H9 (cell line): Measurements from ENCODE around the gene CPNE2. TPM values are rescaled to one million over a fixed set of nuclear protein-coding genes. Genes with fewer than 3 reads are reported as not detected.

Experiments
- DNase-seq: peaks from one replicate; pipeline ENCODE4 v3.0.0-alpha.2; 2017
- H2AFZ ChIP-seq: one replicate; pipeline ENCODE4 v1.6.1; 2013; ENCODE audit warnings: mild to moderate bottlenecking, low read length, control low read depth, moderate library complexity
- H2AK5ac ChIP-seq: 2 replicates; pipeline ENCODE4 v1.6.1; 2013; ENCODE audit warnings: low read length, control low read depth, mixed read lengths; ENCODE audit not compliant: insufficient read length
- H2BK120ac ChIP-seq: one replicate; pipeline ENCODE4 v1.6.1; 2013; ENCODE audit warnings: low read depth, mild to moderate bottlenecking, low read length, control low read depth, inconsistent platforms; ENCODE audit not compliant: poor library complexity, severe bottlenecking
- H2BK12ac ChIP-seq: 2 replicates; pipeline ENCODE4 v1.6.1; 2013; ENCODE audit warnings: low read length, control low read depth, mixed read lengths, low read depth; ENCODE audit not compliant: insufficient read length
- H2BK15ac ChIP-seq: 2 replicates; pipeline ENCODE4 v1.6.1; 2013; ENCODE audit warnings: low read depth, low read length, control low read depth
- H2BK20ac ChIP-seq: one replicate; pipeline ENCODE4 v1.6.1; 2013; ENCODE audit warnings: low read depth, mild to moderate bottlenecking, low read length, control low read depth, inconsistent platforms; ENCODE audit not compliant: poor library complexity, severe bottlenecking
- H2BK5ac ChIP-seq: 2 replicates; pipeline ENCODE4 v1.6.1; 2013; ENCODE audit warnings: low read length, control low read depth, mixed read lengths; ENCODE audit not compliant: insufficient read length
- H3K14ac ChIP-seq: 2 replicates; pipeline ENCODE4 v1.6.1; 2013; ENCODE audit warnings: low read length, control low read depth; ENCODE audit not compliant: insufficient read depth
- H3K18ac ChIP-seq: 2 replicates; pipeline ENCODE4 v1.6.1; 2013; ENCODE audit warnings: low read depth, mild to moderate bottlenecking, mixed read lengths, low read length, control low read depth; ENCODE audit not compliant: insufficient read length
- H3K23ac ChIP-seq: 2 replicates; pipeline ENCODE4 v1.6.1; 2013; ENCODE audit warnings: low read length, control low read depth, mixed read lengths, low read depth; ENCODE audit not compliant: insufficient read length
- H3K23me2 ChIP-seq: 2 replicates; pipeline ENCODE4 v1.6.1; 2013; ENCODE audit warnings: low read depth, mild to moderate bottlenecking, mixed read lengths, low read length, control low read depth; ENCODE audit not compliant: insufficient read length, poor library complexity, severe bottlenecking
- H3K27ac ChIP-seq: 2 replicates; pipeline ENCODE4 v1.5.1; 2013; ENCODE audit warnings: low read length, control low read depth, mixed read lengths, low read depth; ENCODE audit not compliant: insufficient read length
- H3K27me3 ChIP-seq: 2 replicates; pipeline ENCODE4 v1.6.1; 2013; ENCODE audit warnings: low read length, control low read depth, inconsistent platforms; ENCODE audit not compliant: insufficient read depth
- H3K4ac ChIP-seq: 2 replicates; pipeline ENCODE4 v1.6.1; 2013; ENCODE audit warnings: low read depth, mild to moderate bottlenecking, control low read depth, inconsistent platforms, low read length, moderate library complexity
- H3K4me1 ChIP-seq: 2 replicates; pipeline ENCODE4 v1.6.1; 2013; ENCODE audit warnings: low read length, control low read depth, inconsistent platforms; ENCODE audit not compliant: insufficient read depth
- H3K4me2 ChIP-seq: 2 replicates; pipeline ENCODE4 v1.6.1; 2013; ENCODE audit warnings: low read length, control low read depth, mixed read lengths; ENCODE audit not compliant: insufficient read length, insufficient read depth
- H3K56ac ChIP-seq: 2 replicates; pipeline ENCODE4 v1.6.1; 2013; ENCODE audit warnings: low read depth, mild to moderate bottlenecking, mixed read lengths, low read length, control low read depth; ENCODE audit not compliant: insufficient read length
- H3K79me1 ChIP-seq: 2 replicates; pipeline ENCODE4 v1.6.1; 2013; ENCODE audit warnings: low read depth, mild to moderate bottlenecking, moderate library complexity, low read length, control low read depth, inconsistent platforms; ENCODE audit not compliant: insufficient read depth, poor library complexity, severe bottlenecking
- H3K79me2 ChIP-seq: 2 replicates; pipeline ENCODE4 v1.6.1; 2013; ENCODE audit warnings: low read length, control low read depth, inconsistent platforms; ENCODE audit not compliant: insufficient read depth
- H3K9ac ChIP-seq: 2 replicates; pipeline ENCODE4 v1.6.1; 2013; ENCODE audit warnings: low read length, control low read depth, mixed read lengths; ENCODE audit not compliant: insufficient read length; ENCODE audit errors: extremely low read depth
- H3K9me3 ChIP-seq: one replicate; pipeline ENCODE4 v1.6.1; 2013; ENCODE audit warnings: low read depth, low read length, inconsistent platforms; ENCODE audit not compliant: control insufficient read depth
- H3T11ph ChIP-seq: one replicate; pipeline ENCODE4 v1.6.1; 2013; ENCODE audit warnings: mild to moderate bottlenecking, low read length, control low read depth, inconsistent platforms
- H4K20me1 ChIP-seq: one replicate; pipeline ENCODE4 v1.6.1; 2013; ENCODE audit not compliant: control insufficient read depth, insufficient read length, insufficient read depth
- H4K5ac ChIP-seq: 2 replicates; pipeline ENCODE4 v1.6.1; 2013; ENCODE audit warnings: low read depth, mild to moderate bottlenecking, mixed read lengths, low read length, control low read depth; ENCODE audit not compliant: insufficient read length
- H4K8ac ChIP-seq: replicated peaks from 2 replicates; pipeline ENCODE4 v1.6.1; 2013; ENCODE audit warnings: low read length, control low read depth, mixed read lengths, low read depth; ENCODE audit not compliant: insufficient read length
- H4K91ac ChIP-seq: 2 replicates; pipeline ENCODE4 v1.6.1; 2013; ENCODE audit warnings: low read depth, mild to moderate bottlenecking, moderate library complexity, mixed read lengths, low read length, control low read depth; ENCODE audit not compliant: insufficient read length
- H3K27ac Mint-ChIP-seq, 3 experiments: 2 replicates in 2 of 3; 3 replicates in 1 of 3; pipeline ENCODE4 v1.8.0; 2020 to 2021; ENCODE audit warnings: mixed read lengths in 3 of 3, mild to moderate bottlenecking in 1 of 3, moderate library complexity in 1 of 3
- H3K27me3 Mint-ChIP-seq: 2 replicates; pipeline ENCODE4 v1.8.0; 2021; ENCODE audit warnings: low read depth, mild to moderate bottlenecking, moderate library complexity, mixed read lengths
- H3K36me3 Mint-ChIP-seq, 3 experiments: 2 replicates in 2 of 3; 3 replicates in 1 of 3; pipeline ENCODE4 v1.8.0; 2020 to 2021; ENCODE audit warnings: low read depth in 3 of 3, mixed read lengths in 3 of 3; ENCODE audit not compliant: insufficient read depth in 1 of 3
- H3K4me1 Mint-ChIP-seq, 2 experiments: 2 replicates each; pipeline ENCODE4 v1.8.0; 2020; ENCODE audit warnings: mixed read lengths in 2 of 2
- H3K4me3 Mint-ChIP-seq, 2 experiments: 2 replicates in 1 of 2; 3 replicates in 1 of 2; pipeline ENCODE4 v1.8.0; 2020 to 2021; ENCODE audit warnings: mild to moderate bottlenecking in 2 of 2, mixed read lengths in 2 of 2, moderate library complexity in 1 of 2
- H3K9me3 Mint-ChIP-seq, 2 experiments: 2 replicates in 1 of 2; 3 replicates in 1 of 2; pipeline ENCODE4 v1.8.0; 2020; ENCODE audit warnings: mild to moderate bottlenecking in 2 of 2, mixed read lengths in 2 of 2, moderate library complexity in 1 of 2
- CTCF ChIP-seq: fragments of 200-600 bp; sonication (generic); conservative IDR thresholded peaks from 3 replicates; pipeline ENCODE4 v1.8.0; 2021; ENCODE audit warnings: antibody characterized with exemption, mild to moderate bottlenecking
- WGBS: extraction: QIAGEN DNeasy Blood & Tissue Kit; methylation state at CpG from one replicate; pipeline ENCODE4 v1.1.7; 2013; ENCODE audit warnings: missing lambda C conversion rate, low lambda C conversion rate, mixed read lengths; ENCODE audit not compliant: insufficient read length; ENCODE audit errors: extremely low coverage; 5-methylcytosine and 5-hydroxymethylcytosine counted together
- total RNA-seq: library from RNA; stranded (reverse); gene quantifications from 2 replicates; pipeline ENCODE4 v1.2.1, GENCODE V29; 2021

Gene CPNE2
- total RNA-seq, 1 experiment from 2014 or later: 8.0 TPM

GRCh38 chr16:57192720-57193486 lies 100.5 kb downstream of the CPNE2 start:
- Mint-ChIP-seq H3K4me3 (no peak overlapping the region), H3K27me3 (no peaks in the 10 kb centered on the region), H3K4me1 (peaks cover 13 to 14% of the 10 kb centered on the region in 2 experiments), H3K27ac (no peak overlapping the region), H3K9me3 (no peaks in the 10 kb centered on the region), H3K36me3 (peaks cover 0 to 3% (median 0%) of the 10 kb centered on the region in 3 experiments; a peak in 1 of 7 replicates)
- no CpG with 5 or more reads among the region's 7 CpGs for WGBS
- no peak overlapping the region for H2AFZ ChIP-seq
- no peak overlapping the region for H2BK15ac ChIP-seq
- no peak overlapping the region for H3K27ac ChIP-seq
- H4K91ac ChIP-seq: no peak overlapping the region
- H3K4me2 ChIP-seq: no peak overlapping the region
- H3K23me2 ChIP-seq: no peaks in the 10 kb centered on the region
- no peak overlapping the region for H2BK120ac ChIP-seq
- H4K20me1 ChIP-seq: no peaks in the 10 kb centered on the region
- H3K56ac ChIP-seq: no peak overlapping the region
- H4K5ac ChIP-seq: no peak overlapping the region
- H3K4me1 ChIP-seq: no peaks in the 10 kb centered on the region; the same call in 1 of the 2 replicates
- TF ChIP-seq CTCF: no peak
- H2BK12ac ChIP-seq: no peak overlapping the region
- peaks cover 3% of the 10 kb centered on the region for H3K79me1 ChIP-seq
- H3K79me2 ChIP-seq: peaks cover 11% of the 10 kb centered on the region; the same call in 1 of the 2 replicates
- no peak overlapping the region for H2BK5ac ChIP-seq
- no peak overlapping the region for H2BK20ac ChIP-seq
- DNase-seq: no peak
- H4K8ac ChIP-seq: no peak overlapping the region
- H3K27me3 ChIP-seq: no peaks in the 10 kb centered on the region
- no peak overlapping the region for H3K4ac ChIP-seq
- no peak overlapping the region for H3K18ac ChIP-seq
- H3T11ph ChIP-seq: no peak overlapping the region
- H3K14ac ChIP-seq: no peak overlapping the region
- no peak overlapping the region for H2AK5ac ChIP-seq
- no peak overlapping the region for H3K23ac ChIP-seq
- H3K9ac ChIP-seq: no peak overlapping the region
- H3K9me3 ChIP-seq: no peaks in the 10 kb centered on the region
